ENCODE results near the gene TDRD7.
A peak's percentile ranks its signal among the peaks of the same experiment; 100 is the strongest.

Gene TDRD7

DNA sequence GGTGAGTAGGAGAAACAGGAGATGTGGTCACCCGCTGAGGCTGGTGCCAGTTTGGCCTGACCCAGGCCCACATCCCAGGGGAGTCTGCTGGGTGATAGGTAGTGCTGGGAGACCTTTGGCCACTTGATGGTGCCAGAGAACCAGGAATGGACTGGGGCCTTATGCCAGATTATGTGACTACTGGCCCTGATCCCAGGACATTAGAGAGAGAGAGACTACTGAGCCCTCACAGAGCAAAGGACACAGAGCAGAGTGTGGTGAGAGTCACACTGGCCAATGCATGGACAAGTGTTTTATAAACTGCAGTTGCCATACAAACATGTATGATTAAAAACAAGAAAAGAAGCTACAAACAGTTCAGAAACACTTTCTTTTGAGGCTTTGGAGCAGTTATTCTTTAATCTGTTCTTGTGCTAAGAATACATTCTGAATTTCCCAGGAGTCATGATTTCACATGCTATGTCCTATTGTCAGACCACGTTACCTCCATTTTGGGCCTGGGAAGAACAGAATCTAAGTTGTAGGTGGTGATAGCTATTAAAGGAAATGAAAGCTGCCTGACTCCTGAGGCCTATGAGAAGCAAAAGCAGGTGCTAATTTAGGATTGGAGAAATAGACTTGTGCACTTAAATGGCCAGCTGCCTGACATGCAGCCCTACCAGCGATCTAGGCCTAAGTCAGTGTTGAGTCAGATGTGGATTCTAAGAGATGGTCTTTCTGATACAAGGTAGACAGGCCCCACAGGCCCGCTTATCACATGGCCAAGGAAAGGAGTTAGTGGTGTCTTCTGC lies 57.0 kb downstream of the TDRD7 start:
- TF ChIP-seq GATA3 (IDR thresholded peaks at IDR 0.05; ENCODE audit: low read depth, low read length) (no peak), GATA2 (IDR thresholded peaks at IDR 0.05; ENCODE audit: low read depth, low read length) (no peak)

DNA sequence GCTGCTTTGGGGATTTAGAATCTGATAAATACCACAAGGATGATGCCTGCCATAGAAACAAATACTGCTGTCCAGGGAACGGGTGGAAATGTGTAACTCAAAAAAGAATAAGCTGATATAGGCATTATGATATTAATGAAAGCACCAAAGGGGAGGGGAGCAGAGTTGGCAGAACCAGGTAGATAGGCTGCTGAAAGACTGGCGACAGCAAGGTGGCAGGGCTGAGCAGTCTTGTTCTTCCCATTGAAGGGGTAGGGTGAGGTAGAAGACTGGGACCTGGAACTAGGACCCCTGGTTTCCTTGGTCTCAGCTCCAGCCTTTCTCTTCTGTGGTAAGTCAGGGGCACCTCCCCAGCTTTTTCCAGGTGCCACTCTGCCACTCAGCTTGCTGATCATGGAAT lies 58.2 kb downstream of the TDRD7 start:
- TF ChIP-seq GATA2 (IDR thresholded peaks at IDR 0.05; ENCODE audit: low read depth, low read length) (no peak), GATA3 (IDR thresholded peaks at IDR 0.05; ENCODE audit: low read depth, low read length) (no peak)

DNA sequence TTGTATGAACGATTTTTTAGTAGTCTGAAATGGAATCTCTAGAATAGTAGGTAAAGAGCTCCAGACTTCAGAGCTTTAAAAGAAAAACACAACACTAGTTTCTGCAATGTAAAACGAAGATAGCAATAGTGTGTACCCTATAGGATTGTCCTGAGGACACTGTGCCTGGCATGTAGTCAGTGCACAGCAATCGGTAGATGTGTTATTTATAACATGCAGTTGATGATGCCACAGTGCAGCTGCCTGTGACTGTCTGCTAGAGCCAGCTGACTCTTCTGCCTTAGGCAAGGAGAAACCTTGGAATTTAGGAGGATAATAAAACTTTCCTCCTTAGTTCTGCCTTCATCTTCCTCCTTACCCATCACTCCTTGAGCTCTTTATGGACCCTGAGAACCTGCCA lies 61.8 kb downstream of the TDRD7 start:
- TF ChIP-seq GATA2 (IDR thresholded peaks at IDR 0.05; ENCODE audit: low read depth, low read length) (no peak), GATA3 (IDR thresholded peaks at IDR 0.05; ENCODE audit: low read depth, low read length) (no peak)

DNA sequence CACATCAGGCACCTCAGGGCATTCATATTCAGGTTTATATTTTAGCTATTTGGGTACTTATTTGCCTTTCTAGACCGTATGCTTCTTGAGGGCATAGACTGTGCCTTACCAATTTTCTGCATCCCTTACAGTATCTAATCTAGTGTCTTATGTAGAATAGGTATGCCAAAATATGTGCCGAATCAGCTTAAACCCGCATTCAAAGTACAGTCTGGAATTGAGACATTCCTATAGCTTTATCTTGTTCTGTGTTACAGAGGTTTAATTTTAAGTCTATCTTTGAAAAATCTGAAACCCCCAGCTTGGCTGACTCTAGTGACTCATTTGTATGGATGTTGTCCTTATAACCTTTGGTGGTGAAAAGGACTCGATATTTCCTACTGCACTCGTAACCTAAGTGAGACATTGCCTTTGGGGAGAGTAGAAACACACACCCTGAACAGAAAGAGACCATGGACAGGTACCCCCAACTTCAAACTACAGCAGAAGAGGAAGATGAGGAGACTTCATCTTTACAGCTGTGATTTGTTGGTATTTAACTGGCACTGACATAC lies 62.6 kb downstream of the TDRD7 start:
- TF ChIP-seq GATA2 (IDR thresholded peaks at IDR 0.05; ENCODE audit: low read depth, low read length) (no peak), GATA3 (IDR thresholded peaks at IDR 0.05; ENCODE audit: low read depth, low read length) (no peak)

DNA sequence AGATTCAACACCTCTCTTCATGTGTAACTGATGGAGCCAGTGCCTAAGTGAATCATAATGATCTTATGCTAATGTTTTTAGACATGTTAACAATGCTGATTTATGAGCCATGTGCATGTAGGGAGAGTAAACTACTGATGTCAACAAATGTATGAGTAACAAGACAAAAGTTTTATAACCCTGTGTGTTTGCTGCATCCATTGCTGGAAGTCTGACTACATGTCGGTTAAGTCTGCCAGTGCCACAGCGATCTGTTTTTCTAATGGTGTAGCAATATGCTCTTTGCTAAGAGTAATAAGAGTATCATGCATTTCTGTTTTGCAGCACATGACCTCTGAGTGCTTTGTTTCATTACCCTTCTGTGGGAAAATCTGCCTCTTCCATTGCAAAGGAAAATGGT lies 63.2 kb downstream of the TDRD7 start:
- no peak for TF ChIP-seq GATA2 (IDR thresholded peaks at IDR 0.05; ENCODE audit: low read depth, low read length)
- no peak for TF ChIP-seq GATA3 (IDR thresholded peaks at IDR 0.05; ENCODE audit: low read depth, low read length)

DNA sequence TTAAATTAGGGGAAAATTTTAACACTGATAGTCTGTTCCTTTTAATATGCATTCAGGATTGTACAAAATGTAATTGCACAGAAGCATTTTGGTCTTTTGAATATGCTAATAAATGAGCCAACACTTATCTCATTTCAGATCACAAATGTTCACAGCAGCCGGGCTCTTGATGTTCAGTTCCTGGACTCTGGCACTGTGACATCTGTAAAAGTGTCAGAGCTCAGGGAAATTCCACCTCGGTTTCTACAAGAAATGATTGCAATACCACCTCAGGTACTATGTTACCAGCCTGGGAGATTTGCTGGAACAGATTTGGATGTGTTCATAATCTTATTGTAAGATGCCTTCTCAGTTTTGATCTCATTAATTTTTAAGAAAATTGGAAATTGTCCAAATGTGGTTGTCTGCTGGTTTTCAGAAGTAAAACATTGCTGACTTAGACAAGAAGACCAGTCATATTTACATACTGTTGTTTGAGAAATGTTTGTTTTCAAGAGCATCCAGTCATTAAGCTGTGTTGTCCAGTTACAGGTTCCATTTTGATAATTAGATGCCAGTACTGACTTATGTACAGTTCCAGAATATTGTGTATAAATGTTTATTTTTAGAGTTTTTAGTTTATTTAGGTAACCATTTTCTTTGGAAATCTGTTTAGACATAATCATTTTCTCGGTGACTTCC lies 66.5 kb downstream of the TDRD7 start:
- TF ChIP-seq GATA2 (IDR thresholded peaks at IDR 0.05; ENCODE audit: low read depth, low read length) (peak; percentile 74), GATA3 (IDR thresholded peaks at IDR 0.05; ENCODE audit: low read depth, low read length) (peak; percentile 30; the same call in 1 of the 2 replicates)

DNA sequence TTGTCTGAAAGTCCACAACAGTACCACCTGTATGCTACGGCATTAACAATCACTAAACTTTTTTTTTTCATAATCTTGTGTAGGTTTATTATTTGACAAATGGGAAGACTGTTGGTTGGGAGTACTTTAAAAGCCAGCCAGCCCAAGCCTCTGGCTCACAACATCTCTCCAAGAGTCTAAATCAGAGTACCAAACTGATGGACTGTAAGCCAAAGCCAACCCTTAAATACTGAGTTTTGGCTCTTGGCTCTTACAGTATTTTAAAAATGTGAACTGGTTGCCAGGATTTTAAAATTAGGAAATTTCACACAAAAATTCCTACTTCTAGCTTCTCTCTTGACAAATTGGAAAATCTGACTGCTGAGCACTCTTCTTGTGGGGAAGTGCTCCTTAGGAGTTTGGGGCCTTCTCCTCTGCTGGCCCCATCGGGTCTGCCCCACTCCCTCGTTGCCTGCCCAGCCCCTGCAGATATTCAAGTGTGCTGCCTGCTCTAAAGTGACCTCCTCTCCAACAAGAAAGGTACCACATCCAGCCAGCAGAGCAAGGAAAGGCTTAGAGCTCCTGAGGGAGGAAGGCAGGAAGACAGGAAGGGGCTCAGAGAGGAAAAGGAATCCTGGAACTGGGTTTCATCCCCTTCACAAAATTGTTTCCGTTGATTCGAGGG lies 67.7 kb downstream of the TDRD7 start:
- no peak for TF ChIP-seq GATA2 (IDR thresholded peaks at IDR 0.05; ENCODE audit: low read depth, low read length)
- no peak for TF ChIP-seq GATA3 (IDR thresholded peaks at IDR 0.05; ENCODE audit: low read depth, low read length)

DNA sequence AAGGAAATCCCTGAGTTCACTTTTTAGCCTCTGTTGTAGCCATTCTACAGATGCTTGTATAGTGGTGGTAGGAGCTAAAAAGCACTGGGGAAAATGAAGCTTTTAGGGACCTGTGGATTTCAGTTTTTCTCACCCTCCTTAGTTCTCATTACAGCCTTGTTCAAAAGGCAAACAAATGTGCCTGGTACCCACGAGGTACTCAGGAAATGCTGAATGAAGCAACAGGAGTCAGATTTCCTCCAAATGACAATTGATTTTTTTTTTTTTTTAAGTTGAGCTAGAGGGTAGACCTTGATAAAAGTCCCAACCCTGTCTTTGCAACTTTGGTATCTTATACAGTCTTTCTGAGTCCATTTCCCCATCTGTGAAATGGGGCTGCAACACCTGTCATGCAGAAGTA lies 68.3 kb downstream of the TDRD7 start:
- no peak for TF ChIP-seq GATA2 (IDR thresholded peaks at IDR 0.05; ENCODE audit: low read depth, low read length)
- TF ChIP-seq GATA3 (IDR thresholded peaks at IDR 0.05; ENCODE audit: low read depth, low read length) = no peak

DNA sequence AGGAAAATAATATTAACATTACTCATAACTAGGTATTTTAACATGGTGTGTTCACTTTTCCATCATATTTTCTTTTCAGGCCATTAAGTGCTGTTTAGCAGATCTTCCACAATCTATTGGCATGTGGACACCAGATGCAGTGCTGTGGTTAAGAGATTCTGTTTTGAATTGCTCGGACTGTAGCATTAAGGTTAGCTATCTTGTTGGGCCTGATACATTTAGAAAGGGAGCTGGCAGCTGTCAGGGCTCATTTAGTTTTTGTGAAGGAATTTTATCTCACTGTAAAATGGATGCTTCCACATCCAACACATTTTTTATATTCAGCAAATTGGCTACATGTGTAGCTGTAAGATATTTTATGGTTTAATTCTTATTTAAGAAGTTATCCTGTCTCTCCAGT lies 68.9 kb downstream of the TDRD7 start:
- peak; percentile 37; the same call in 1 of the 2 replicates for TF ChIP-seq GATA3 (IDR thresholded peaks at IDR 0.05; ENCODE audit: low read depth, low read length)
- peak; percentile 77; the same call in 1 of the 2 replicates for TF ChIP-seq GATA2 (IDR thresholded peaks at IDR 0.05; ENCODE audit: low read depth, low read length)

DNA sequence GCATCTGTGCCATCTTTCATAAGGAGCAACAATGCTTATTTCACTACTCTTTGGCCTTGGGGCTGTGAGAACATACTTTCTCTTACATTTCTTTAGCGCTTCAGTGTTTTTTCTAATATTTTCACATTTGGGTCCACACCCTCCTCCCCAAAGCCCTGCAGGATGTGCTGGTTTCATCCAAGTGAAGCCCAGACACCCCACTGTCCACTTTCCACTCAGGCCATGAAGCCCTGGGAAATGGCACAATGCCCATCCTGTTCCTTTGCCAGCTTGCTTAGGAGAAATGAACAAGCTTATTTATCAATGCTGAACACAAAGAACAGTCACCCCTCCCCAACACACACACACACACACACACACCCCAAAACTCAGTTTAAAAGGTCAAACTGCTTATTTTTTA lies 72.2 kb downstream of the TDRD7 start:
- TF ChIP-seq GATA3 (IDR thresholded peaks at IDR 0.05; ENCODE audit: low read depth, low read length) (no peak), GATA2 (IDR thresholded peaks at IDR 0.05; ENCODE audit: low read depth, low read length) (no peak)

DNA sequence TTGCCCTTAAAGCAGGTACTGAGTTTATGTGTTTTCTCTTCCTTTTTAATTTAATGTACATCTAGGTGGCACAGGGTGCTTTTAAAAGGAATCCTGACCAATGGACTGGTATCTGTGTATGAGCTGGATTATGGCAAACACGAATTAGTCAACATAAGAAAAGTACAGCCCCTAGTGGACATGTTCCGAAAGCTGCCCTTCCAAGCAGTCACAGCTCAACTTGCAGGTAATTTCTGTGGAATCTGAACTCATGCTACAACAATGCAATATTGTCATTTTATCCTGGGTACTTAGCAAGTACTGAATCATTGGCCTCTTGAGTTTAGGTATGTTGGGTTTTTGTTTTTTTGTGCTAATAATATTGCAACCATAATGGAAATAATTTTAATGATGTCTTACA lies 75.2 kb downstream of the TDRD7 start:
- TF ChIP-seq GATA2 (IDR thresholded peaks at IDR 0.05; ENCODE audit: low read depth, low read length) (no peak), GATA3 (IDR thresholded peaks at IDR 0.05; ENCODE audit: low read depth, low read length) (no peak)

DNA sequence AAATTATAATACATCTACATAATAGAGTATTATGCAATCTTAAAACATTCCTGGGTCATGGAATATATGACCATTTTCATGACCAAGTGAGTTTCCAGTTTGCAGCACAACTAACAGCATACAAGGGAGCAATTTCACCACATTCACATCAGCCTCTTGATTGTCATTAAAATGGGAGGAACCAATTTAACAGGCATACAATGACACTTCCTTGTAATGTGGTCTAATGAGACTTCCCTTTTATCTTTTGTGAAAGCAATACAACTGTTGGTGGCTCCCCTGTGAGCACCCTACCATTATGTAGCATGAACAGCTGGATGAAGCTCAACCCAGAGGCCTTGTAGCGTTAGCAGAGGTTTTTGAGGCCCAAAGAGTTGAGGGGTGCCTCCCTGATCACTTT lies 76.0 kb downstream of the TDRD7 start:
- no peak for TF ChIP-seq GATA2 (IDR thresholded peaks at IDR 0.05; ENCODE audit: low read depth, low read length)
- TF ChIP-seq GATA3 (IDR thresholded peaks at IDR 0.05; ENCODE audit: low read depth, low read length) = no peak

DNA sequence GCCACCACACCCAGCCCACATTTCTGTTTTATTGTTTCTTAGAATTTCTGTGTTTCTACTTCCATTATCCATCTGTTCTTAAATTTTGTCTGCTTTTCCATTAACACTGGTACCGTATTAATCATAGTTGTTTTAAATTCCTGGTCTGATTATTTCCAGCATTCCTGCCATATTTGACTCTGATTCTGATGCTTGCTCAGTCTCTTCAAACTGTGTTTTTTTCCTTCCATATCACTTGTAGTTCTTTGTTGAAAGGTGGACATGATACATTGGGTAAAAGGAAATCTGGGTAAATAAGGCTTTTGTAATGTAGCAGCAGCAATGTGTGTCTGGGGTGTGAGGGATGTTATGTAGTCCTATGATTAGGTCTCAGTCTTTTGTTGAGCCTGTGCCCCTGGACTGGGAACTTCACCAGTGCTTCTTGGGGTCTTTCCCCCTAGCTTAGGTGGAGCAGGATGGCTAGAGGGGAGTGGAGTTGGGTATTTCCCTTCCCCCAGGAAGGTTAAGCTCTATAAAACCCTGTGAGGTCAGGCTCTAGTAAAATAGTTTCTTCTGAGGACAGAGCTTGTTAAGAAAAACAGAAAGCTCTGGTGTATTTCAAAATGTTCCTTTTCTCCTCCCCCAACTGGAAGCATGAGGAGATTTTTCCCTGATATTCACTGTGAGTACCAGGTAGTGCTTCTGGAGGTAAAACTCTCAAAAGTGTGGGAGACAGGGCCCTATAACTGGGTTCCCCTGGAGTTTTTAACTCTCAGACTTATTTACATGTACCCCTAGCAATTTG lies 79.5 kb downstream of the TDRD7 start:
- TF ChIP-seq GATA2 (IDR thresholded peaks at IDR 0.05; ENCODE audit: low read depth, low read length) (no peak), GATA3 (IDR thresholded peaks at IDR 0.05; ENCODE audit: low read depth, low read length) (no peak)

DNA sequence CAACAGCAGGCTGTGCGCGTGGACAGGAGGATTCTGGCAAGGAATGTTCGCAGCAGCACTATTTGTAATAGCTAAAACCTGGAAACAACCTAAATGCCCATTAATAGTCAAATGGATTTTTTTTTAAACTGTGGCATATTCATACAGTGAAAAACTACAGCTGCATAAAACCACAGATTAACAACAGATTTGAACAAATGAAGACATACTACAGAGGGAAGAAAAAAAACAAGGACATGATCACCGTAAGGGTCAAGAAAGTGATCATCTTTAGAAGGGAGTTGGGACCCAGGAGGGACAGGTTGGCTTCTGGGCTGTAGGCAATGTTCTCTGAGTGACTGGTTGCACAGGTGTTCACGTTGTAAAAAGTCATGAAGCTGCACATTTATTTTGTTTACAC lies 88.4 kb downstream of the TDRD7 start:
- TF ChIP-seq GATA2 (IDR thresholded peaks at IDR 0.05; ENCODE audit: low read depth, low read length) = no peak
- no peak for TF ChIP-seq GATA3 (IDR thresholded peaks at IDR 0.05; ENCODE audit: low read depth, low read length)

All from SH-SY5Y (cell line).